Measurements from ENCODE around the gene ANKRD28. TPM values are rescaled to one million over a fixed set of nuclear protein-coding genes. Genes with fewer than 3 reads are reported as not detected.

The ANKRD28 gene
- polyA plus RNA-seq, 1 experiment, result 50.9 TPM

GRCh38 chr3:15803921-15804320 is 6.1 kb upstream of the ANKRD28 start:
- DNase-seq (ENCODE audit: low read depth), result no peak
- ChIA-PET CTCF (interaction anchor here (1.6 kb wide), 1 partner anchor 8 kb away, joined by 4 read pairs; no protein-coding TSS in a partner anchor), POLR2A (no interaction called here)
- Histone ChIP-seq H3K4me3 (ENCODE audit: low read depth, low read length) (no peak overlapping the region), H3K36me3 (ENCODE audit: control insufficient read depth, insufficient read depth, low read length) (no peaks in the 10 kb centered on the region), H3K27me3 (ENCODE audit: control insufficient read depth, insufficient read depth, low read length) (no peaks in the 10 kb centered on the region)
- TF ChIP-seq CTCF (IDR thresholded peaks at IDR 0.05; ENCODE audit: insufficient read depth, low read depth, low read length), result no peak

GRCh38 chr3:15801298-15801697 is 3.5 kb upstream of the ANKRD28 start:
- no peak for DNase-seq (ENCODE audit: low read depth)
- TF ChIP-seq CTCF (IDR thresholded peaks at IDR 0.05; ENCODE audit: insufficient read depth, low read depth, low read length), result no peak
- CTCF ChIA-PET, result interaction anchor here (0.6 to 1.8 kb wide), 3 partner anchors 15 to 170 kb away, joined by 3 to 8 read pairs (median 4); no protein-coding TSS in a partner anchor
- no peaks in the 10 kb centered on the region for H3K27me3 ChIP-seq (ENCODE audit: control insufficient read depth, insufficient read depth, low read length)
- no peak overlapping the region for H3K4me3 ChIP-seq (ENCODE audit: low read depth, low read length)
- POLR2A ChIA-PET, result no interaction called here
- no peaks in the 10 kb centered on the region for H3K36me3 ChIP-seq (ENCODE audit: control insufficient read depth, insufficient read depth, low read length)

GRCh38 chr3:15800780-15801179 is 3.0 kb upstream of the ANKRD28 start:
- no peaks in the 10 kb centered on the region for H3K36me3 ChIP-seq (ENCODE audit: control insufficient read depth, insufficient read depth, low read length)
- no peak for TF ChIP-seq CTCF (IDR thresholded peaks at IDR 0.05; ENCODE audit: insufficient read depth, low read depth, low read length)
- ChIA-PET CTCF (interaction anchor here (0.6 to 1.6 kb wide), 3 partner anchors 15 to 165 kb away, joined by 3 to 4 read pairs (median 3); no protein-coding TSS in a partner anchor), POLR2A (no interaction called here)
- H3K27me3 ChIP-seq (ENCODE audit: control insufficient read depth, insufficient read depth, low read length), result no peaks in the 10 kb centered on the region
- DNase-seq (ENCODE audit: low read depth), result no peak
- no peak overlapping the region for H3K4me3 ChIP-seq (ENCODE audit: low read depth, low read length)

- TF ChIP-seq CTCF (IDR thresholded peaks at IDR 0.05; ENCODE audit: insufficient read depth, low read depth, low read length), result no peak
- POLR2A ChIA-PET, result no interaction called here
- CTCF ChIA-PET, result interaction anchor here (1.5 to 1.6 kb wide), 2 partner anchors 16 to 164 kb away, joined by 3 to 4 read pairs; no protein-coding TSS in a partner anchor
- DNase-seq (ENCODE audit: low read depth), result no peak
- H3K27me3 ChIP-seq (ENCODE audit: control insufficient read depth, insufficient read depth, low read length), result no peaks in the 10 kb centered on the region
- no peaks in the 10 kb centered on the region for H3K36me3 ChIP-seq (ENCODE audit: control insufficient read depth, insufficient read depth, low read length)
- no peak overlapping the region for H3K4me3 ChIP-seq (ENCODE audit: low read depth, low read length)
Observed at GRCh38 chr3:15800327-15800726, 2.5 kb upstream of the ANKRD28 start.

- DNase-seq (ENCODE audit: low read depth), result no peak
- ChIA-PET CTCF (interaction anchor here (0.9 to 1.9 kb wide), 3 partner anchors 23 to 107 kb away, joined by 4 to 5 read pairs (median 4); no protein-coding TSS in a partner anchor), POLR2A (interaction anchor here (0.7 to 1.7 kb wide), 2 partner anchors 13 to 164 kb away, joined by 3 to 7 read pairs; no protein-coding TSS in a partner anchor)
- no peak overlapping the region for H3K4me3 ChIP-seq (ENCODE audit: low read depth, low read length)
- no peak for TF ChIP-seq CTCF (IDR thresholded peaks at IDR 0.05; ENCODE audit: insufficient read depth, low read depth, low read length)
- no peaks in the 10 kb centered on the region for H3K36me3 ChIP-seq (ENCODE audit: control insufficient read depth, insufficient read depth, low read length)
- H3K27me3 ChIP-seq (ENCODE audit: control insufficient read depth, insufficient read depth, low read length), result no peaks in the 10 kb centered on the region
Observed at GRCh38 chr3:15798533-15799245, 910 bp upstream of the ANKRD28 start.
